Ecto neural progenitor cell (in vitro differentiated cells): ENCODE results near the gene PDZD4.

Experiments
- DNase-seq: peaks from one replicate; pipeline ENCODE4 v3.0.0-alpha.2; 2018; ENCODE audit warnings: low spot score

The PDZD4 gene

DNA sequence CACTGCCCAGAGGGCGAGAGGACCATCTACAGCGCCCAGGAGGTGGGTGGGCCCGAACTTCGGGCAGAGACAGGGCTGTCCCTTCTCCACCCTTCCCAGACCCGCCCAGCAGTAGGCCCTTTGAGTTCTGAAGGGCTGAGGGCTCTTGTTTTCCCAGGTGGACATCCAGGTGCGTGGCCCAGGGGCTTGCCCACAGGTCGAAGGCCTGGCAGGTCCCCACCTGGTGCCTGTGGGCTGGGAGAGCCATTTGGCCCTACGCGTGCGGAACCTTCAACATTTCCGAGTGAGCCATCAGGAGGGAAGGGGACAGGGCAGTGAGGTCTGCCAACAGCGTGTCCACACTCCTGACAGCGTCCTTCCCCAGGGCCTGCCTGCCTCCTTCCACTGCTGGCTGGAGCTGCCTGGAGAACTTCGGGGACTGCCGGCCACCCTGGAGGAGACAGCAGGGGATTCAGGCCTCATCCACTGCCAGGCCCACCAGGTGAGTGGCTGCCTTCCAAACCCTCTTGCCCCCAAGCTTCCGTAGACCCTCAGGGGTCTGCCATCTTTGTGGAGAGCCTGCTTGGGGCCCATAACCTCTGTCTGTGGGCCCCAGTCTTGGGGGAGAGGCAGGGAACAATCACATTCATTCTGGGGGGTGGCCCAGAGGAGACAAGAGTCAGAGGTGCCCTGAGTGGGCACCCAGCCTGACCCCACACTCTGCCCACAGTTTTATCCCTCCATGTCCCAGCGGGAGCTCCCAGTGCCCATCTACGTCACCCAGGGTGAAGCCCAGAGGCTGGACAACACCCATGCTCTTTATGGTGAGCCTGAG, 59.5 kb downstream of the PDZD4 start:
- DNase-seq, result no peak

DNA sequence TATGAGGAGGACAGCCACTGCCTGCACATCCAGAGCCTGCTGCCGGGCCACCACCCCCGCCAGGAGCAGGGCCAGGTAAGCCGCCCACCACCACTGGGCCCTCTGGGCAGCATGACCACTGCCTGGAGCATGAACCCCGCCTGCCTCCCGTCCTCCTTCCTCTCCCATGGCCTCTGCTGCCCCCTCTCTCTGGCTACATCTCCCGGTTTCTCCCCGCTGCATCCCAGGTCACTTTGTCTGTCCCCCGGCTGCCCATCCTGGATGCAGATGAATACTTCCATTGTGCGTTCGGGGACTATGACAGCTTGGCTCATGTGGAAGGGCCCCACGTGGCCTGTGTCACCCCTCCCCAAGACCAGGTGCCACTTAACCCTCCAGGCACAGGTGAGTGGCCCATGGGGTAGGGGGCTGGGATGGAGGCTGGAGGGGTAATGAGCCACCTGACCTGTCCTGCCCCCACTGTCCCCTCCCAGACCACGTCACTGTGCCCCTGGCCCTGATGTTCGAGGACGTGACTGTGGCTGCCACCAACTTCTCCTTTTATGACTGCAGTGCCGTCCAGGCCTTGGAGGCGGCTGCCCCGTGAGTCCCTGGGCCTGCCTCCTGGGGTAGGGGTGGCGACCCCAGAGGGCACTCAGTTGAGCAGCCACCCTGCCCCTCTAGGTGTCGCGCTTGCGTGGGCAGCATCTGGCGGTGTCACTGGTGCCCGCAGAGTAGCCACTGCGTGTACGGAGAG, 60.3 kb downstream of the PDZD4 start:
- DNase-seq, result no peak

DNA sequence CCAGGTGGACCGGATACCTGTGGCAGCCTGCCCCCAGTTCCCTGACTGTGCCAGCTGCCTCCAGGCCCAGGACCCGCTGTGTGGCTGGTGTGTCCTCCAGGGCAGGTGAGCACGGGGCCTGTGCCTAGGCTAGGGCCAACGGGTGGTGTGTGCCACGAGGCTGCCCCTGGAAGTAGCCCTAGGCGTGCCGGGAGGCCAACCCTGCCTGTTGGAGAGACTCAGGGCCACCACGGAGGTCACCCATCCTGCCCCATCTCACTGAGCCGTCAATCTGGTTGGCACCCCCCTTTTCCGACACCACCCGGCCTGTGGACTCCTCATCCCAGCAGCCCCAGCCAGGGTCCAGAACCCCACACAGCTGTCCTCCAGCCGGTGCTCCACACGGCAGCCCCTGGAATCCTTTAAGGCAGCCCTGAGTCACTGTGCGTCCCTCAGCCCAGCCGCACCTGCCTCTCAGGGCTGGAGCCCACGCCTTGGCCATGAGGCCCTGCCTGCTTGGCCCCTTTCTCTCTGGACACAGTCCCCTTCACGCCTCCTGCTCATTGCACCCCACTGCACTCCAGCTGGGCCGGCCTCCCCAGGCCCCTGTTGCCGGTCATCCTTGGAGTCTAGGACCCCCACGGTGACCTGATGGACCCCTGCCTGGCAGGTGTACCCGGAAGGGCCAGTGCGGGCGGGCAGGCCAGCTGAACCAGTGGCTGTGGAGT, 61.0 kb downstream of the PDZD4 start:
- DNase-seq, result no peak

GRCh38 chrX:153768311-153769157, 61.8 kb downstream of the PDZD4 start:
- DNase-seq, result no peak

GRCh38 chrX:153767674-153768055, 62.7 kb downstream of the PDZD4 start:
- DNase-seq, result no peak

- no peak for DNase-seq
Observed at GRCh38 chrX:153766871-153767673, 63.3 kb downstream of the PDZD4 start.

DNA sequence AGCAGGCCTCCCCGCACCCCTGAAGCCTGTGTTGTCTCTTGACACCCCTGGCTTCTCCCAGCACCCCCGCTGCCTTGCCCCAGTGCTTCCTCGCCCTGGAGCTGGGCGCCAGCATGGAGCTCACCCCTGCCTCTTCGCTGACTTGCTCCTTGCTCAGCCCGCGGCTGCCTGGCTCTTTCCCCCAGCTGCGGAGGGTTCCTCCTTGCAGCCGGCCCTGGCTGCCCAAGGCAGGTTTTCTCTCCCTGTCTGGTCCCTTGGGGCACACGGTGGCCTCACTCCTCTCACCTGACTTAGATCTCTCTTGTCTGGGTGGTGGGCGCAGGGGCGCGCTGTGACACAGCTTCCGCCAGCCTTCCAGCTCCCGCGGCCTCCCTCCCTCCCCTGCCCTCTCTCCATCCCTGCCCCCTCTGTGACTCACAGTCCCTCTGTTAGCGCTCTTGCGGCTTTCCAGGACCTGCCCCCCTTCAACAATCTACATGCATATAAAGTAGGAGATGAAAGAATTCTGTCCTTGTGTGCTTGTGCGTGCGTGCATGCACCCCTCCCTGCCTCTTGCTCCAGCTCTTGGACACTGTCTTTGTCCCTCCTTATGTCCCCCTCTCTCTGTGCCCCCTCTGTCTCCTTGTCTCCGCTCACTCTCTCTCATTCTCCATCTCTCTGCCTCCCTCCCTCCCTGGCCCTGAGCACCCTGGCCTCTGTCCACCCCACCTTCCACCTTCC, 64.1 kb downstream of the PDZD4 start:
- no peak for DNase-seq

GRCh38 chrX:153765138-153766079, 64.9 kb downstream of the PDZD4 start:
- DNase-seq, result no peak

- no peak for DNase-seq
Observed at GRCh38 chrX:153764786-153765137, 65.6 kb downstream of the PDZD4 start.

GRCh38 chrX:153763989-153764755, 66.2 kb downstream of the PDZD4 start, which contains the start of gene PLXNB3:
Gene PLXNB3, plus strand, starts transcription at chrX:153764249. Its CDS starts 1,287 bp downstream, at chrX:153765536.
- peak; percentile 79 for DNase-seq

DNA sequence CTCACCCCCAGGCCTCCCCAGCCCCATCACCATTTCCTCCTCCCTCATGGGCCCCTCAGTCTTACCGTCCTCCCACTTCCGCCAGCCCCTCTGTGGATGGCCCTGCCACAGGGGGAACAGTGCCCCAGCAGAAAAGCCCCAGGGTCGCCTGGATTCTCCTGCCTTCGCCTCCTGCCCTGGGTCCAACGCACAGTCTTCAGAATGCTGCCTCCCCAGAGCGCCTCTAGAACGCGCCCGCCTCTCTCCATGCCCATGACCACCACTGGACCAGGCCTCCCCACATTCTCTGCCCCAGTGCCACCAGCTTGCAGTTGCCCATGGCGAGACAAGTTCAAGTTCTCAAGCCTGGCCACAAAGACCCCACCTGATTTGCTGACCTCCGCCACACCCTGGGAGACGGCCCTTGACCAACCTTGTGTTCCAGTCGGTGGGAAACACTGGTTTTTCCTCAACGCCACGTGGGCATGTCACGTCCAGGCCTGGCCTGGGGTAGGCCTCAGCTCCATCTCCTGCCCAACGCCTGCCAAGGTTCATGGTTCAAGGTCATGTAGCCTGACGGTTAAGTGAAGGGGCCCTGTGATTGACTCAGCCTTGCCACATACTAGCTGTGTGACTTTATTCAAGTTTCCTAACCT, 66.9 kb downstream of the PDZD4 start:
- DNase-seq, result no peak

DNA sequence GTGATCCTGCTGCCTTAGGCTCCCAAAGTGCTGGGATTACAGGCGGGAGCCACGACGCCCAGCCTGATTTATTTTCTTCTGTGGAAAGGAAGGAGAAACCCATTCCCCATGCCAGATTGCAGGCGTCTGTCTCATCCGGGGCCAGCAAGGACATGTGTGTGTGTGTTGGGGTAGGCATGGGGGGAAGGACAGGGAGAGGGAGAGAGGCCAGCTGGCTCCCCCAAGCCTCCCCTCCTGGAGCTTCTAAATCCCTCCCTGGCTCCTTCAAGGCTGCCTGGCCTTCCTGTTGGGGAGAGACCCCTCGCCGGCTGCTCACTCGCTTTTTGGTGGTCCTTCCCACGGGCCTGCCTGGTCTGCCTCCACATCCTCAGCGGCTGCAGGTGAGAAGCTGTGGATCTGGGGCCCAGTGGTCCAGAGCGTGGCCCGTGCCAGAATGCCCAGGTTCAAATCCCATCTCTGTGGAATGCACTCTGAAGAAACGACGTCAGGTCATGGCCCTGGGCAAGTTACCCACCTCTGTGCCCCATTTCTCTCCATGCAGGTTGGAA, 67.6 kb downstream of the PDZD4 start:
- no peak for DNase-seq

DNA sequence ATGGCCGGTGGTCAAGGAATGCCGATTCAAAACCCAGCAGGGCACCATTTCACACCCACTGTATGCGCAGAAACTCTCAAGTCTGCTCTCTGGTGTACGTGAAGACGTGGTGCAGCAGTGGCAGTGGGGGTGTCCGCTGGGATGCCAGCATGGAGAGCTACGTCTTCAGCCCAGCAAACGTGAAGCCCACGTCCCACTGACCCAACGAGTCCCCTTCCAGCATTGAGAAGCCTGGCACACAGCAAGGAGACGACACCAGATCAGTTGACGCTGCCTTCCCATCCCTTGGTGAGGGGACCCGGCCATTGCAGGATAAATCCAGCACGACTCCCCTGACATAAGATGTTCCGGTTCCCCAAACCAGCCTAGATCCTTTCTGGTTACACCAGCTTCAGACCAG, 68.5 kb downstream of the PDZD4 start:
- no peak for DNase-seq

GRCh38 chrX:153755136-153755535, 75.2 kb downstream of the PDZD4 start:
- no peak for DNase-seq
